WTC11 (cell line): ENCODE data around the gene SMOC1. TPM values are rescaled to one million over a fixed set of nuclear protein-coding genes. Genes with fewer than 3 reads are reported as not detected.

Source experiments
- ATAC-seq: fragments of 200-7000 bp; cut with Tn5 transposase; 2 replicates; pipeline ENCODE4 v1.10.0; 2021; ENCODE audit warnings: mild to moderate bottlenecking, moderate library complexity
- CTCF ChIA-PET: fragments of 300-600 bp; sonication (Branson Sonifier 250); formaldehyde crosslinking; loops from one replicate; lab custom pipeline; 2021; ENCODE audit warnings: antibody characterized with exemption; lab: Charles Lee
- POLR2A ChIA-PET: fragments of 350-600 bp; sonication (Branson Sonifier 250); formaldehyde crosslinking; loops from one replicate; lab custom pipeline; 2021; ENCODE audit warnings: antibody characterized with exemption; lab: Charles Lee
- DNase-seq: peaks from one replicate; pipeline ENCODE4 v3.0.0; 2021; ENCODE audit warnings: low spot score
- H3K27ac Mint-ChIP-seq: 2 replicates; pipeline ENCODE4 v1.8.0; 2021; ENCODE audit warnings: mixed read lengths
- H3K27me3 Mint-ChIP-seq: 2 replicates; pipeline ENCODE4 v1.8.0; 2021; ENCODE audit warnings: low read depth, mild to moderate bottlenecking, moderate library complexity, mixed read lengths
- H3K36me3 Mint-ChIP-seq: 2 replicates; pipeline ENCODE4 v1.8.0; 2021; ENCODE audit warnings: mixed read lengths
- H3K4me1 Mint-ChIP-seq: 2 replicates; pipeline ENCODE4 v1.8.0; 2022; ENCODE audit warnings: mixed read lengths
- H3K4me3 Mint-ChIP-seq: 2 replicates; pipeline ENCODE4 v1.8.0; 2021; ENCODE audit warnings: mild to moderate bottlenecking, moderate library complexity, mixed read lengths
- H3K9me3 Mint-ChIP-seq: 2 replicates; pipeline ENCODE4 v1.8.0; 2021; ENCODE audit warnings: mixed read lengths
- ATF1 ChIP-seq: sonication (generic); formaldehyde crosslinking; IDR thresholded peaks from 2 replicates; pipeline ENCODE4 v1.8.1; 2023; ENCODE audit warnings: mild to moderate bottlenecking, moderate library complexity, missing genetic modification reagents
- ELF4 ChIP-seq: sonication (generic); formaldehyde crosslinking; IDR thresholded peaks from 2 replicates; pipeline ENCODE4 v1.8.1; 2022; ENCODE audit warnings: low read depth, mild to moderate bottlenecking, moderate library complexity, missing genetic modification reagents
- ESRRA ChIP-seq: sonication (generic); formaldehyde crosslinking; IDR thresholded peaks from 2 replicates; pipeline ENCODE4 v1.8.1; 2022; ENCODE audit warnings: mild to moderate bottlenecking, missing genetic modification reagents, borderline replicate concordance
- FOXJ3 ChIP-seq: sonication (generic); formaldehyde crosslinking; IDR thresholded peaks from 2 replicates; pipeline ENCODE4 v1.9.0; 2021; ENCODE audit warnings: missing genetic modification reagents, mild to moderate bottlenecking, borderline replicate concordance
- GABPB1 ChIP-seq: sonication (generic); formaldehyde crosslinking; IDR thresholded peaks from 2 replicates; pipeline ENCODE4 v1.8.1; 2023; ENCODE audit warnings: mild to moderate bottlenecking, missing genetic modification reagents
- OVOL2 ChIP-seq: fragments of 250-450 bp; sonication (Bioruptor Pico); IDR thresholded peaks from 2 replicates; pipeline ENCODE4 v1.9.0; 2021; ENCODE audit warnings: mild to moderate bottlenecking, borderline replicate concordance
- RELA ChIP-seq: sonication (generic); formaldehyde crosslinking; IDR thresholded peaks from 2 replicates; pipeline ENCODE4 v1.8.1; 2022; ENCODE audit warnings: missing genetic modification reagents, mild to moderate bottlenecking, borderline replicate concordance
- SOX15 ChIP-seq: fragments of 250-450 bp; sonication (Bioruptor Pico); IDR thresholded peaks from 2 replicates; pipeline ENCODE4 v1.9.0; 2021; ENCODE audit warnings: mild to moderate bottlenecking
- SP1 ChIP-seq: sonication (generic); formaldehyde crosslinking; conservative IDR thresholded peaks from 2 replicates; pipeline ENCODE4 v1.8.1; 2022; ENCODE audit warnings: missing genetic modification reagents
- ZNF138 ChIP-seq: sonication (generic); formaldehyde crosslinking; conservative IDR thresholded peaks from 2 replicates; pipeline ENCODE4 v1.8.1; 2022; ENCODE audit warnings: mild to moderate bottlenecking, moderate library complexity, missing genetic modification reagents
- ZNF219 ChIP-seq: sonication (generic); formaldehyde crosslinking; IDR thresholded peaks from 2 replicates; pipeline ENCODE4 v1.8.0; 2023; ENCODE audit warnings: missing genetic modification reagents, mild to moderate bottlenecking, borderline replicate concordance
- total RNA-seq: library from RNA; stranded (reverse); gene quantifications from 3 replicates; pipeline ENCODE4 v1.2.3, GENCODE V29; 2021
- TF ChIP-seq, protein P1 (sequence below): sonication (generic); formaldehyde crosslinking; IDR thresholded peaks from 2 replicates; pipeline ENCODE4 v1.8.1; 2022; ENCODE audit warnings: missing genetic modification reagents, borderline replicate concordance
- TF ChIP-seq, protein P2 (sequence below): sonication (generic); formaldehyde crosslinking; IDR thresholded peaks from 2 replicates; pipeline ENCODE4 v1.8.1; 2022; ENCODE audit warnings: low read depth, mild to moderate bottlenecking, moderate library complexity, missing genetic modification reagents, borderline replicate concordance
- TF ChIP-seq, protein P3 (sequence below): fragments of 250-450 bp; sonication (Bioruptor Pico); IDR thresholded peaks from 2 replicates; pipeline ENCODE4 v1.9.0; 2021; ENCODE audit warnings: mild to moderate bottlenecking, borderline replicate concordance

SMOC1 gene
- total RNA-seq, 1 experiment from 2014 or later = 1.1 TPM

DNA sequence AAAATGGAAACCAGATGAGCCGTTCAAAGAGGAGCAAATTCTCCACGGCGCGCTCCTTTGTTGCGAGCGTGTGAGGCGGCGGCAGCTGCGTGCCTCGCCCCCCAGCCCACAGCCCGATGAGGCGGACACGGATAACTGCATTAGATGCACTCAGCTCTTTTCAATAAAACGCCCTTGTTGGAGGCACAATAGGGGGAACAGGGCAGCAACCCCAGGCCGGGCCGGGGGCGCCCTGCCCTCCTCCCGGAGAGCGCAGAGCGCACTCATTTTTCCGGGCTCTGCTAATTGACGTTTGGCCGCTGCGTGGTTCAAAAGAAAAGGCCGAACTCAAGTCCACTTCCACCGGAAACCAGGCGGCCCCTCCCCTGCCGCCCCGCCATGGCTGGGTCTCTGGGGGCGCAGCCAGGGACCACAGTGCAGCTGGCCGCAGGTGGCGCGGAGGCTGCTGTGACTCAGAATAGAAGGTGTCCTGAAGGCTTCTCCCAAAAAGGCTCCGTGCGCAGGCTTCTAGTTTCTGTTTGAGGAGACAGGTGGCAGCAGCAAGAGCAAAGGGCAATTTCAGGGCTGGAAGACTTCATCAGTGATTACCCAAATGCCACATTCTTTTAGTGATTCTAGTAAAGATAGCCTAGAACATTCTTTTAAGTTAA lies 29.0 kb upstream of the SMOC1 start:
- peaks cover 4% of the 10 kb centered on the region for H3K4me1 Mint-ChIP-seq
- no peak for TF ChIP-seq RELA (CRISPR knock-in tag)
- TF ChIP-seq ZNF219 (CRISPR knock-in tag) = no peak
- TF ChIP-seq, protein P1, sequence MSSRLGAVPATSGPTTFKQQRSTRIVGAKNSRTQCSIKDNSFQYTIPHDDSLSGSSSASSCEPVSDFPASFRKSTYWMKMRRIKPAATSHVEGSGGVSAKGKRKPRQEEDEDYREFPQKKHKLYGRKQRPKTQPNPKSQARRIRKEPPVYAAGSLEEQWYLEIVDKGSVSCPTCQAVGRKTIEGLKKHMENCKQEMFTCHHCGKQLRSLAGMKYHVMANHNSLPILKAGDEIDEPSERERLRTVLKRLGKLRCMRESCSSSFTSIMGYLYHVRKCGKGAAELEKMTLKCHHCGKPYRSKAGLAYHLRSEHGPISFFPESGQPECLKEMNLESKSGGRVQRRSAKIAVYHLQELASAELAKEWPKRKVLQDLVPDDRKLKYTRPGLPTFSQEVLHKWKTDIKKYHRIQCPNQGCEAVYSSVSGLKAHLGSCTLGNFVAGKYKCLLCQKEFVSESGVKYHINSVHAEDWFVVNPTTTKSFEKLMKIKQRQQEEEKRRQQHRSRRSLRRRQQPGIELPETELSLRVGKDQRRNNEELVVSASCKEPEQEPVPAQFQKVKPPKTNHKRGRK (CRISPR knock-in tag) = no peak
- TF ChIP-seq ZNF138 = no peak
- TF ChIP-seq ATF1 (CRISPR knock-in tag) = no peak
- no peak for TF ChIP-seq SOX15 (CRISPR knock-in tag)
- TF ChIP-seq GABPB1 (CRISPR knock-in tag) = 0 out of 2 replicates have a peak, but pooled peaks have one; percentile 41
- TF ChIP-seq ESRRA (CRISPR knock-in tag) = no peak
- TF ChIP-seq, protein P2, sequence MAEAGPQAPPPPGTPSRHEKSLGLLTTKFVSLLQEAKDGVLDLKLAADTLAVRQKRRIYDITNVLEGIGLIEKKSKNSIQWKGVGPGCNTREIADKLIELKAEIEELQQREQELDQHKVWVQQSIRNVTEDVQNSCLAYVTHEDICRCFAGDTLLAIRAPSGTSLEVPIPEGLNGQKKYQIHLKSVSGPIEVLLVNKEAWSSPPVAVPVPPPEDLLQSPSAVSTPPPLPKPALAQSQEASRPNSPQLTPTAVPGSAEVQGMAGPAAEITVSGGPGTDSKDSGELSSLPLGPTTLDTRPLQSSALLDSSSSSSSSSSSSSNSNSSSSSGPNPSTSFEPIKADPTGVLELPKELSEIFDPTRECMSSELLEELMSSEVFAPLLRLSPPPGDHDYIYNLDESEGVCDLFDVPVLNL (CRISPR knock-in tag) = no peak
- no peak for DNase-seq
- ATAC-seq = no peak
- H3K27ac Mint-ChIP-seq = no peak overlapping the region
- no peaks in the 10 kb centered on the region; the same call in 1 of the 2 replicates for H3K27me3 Mint-ChIP-seq
- no peaks in the 10 kb centered on the region for H3K36me3 Mint-ChIP-seq
- H3K4me3 Mint-ChIP-seq = no peak overlapping the region
- H3K9me3 Mint-ChIP-seq = no peaks in the 10 kb centered on the region
- ChIA-PET CTCF (interaction anchor here (1.0 kb wide), 1 partner anchor 178 kb away, joined by 3 read pairs; no protein-coding TSS in a partner anchor), POLR2A (no interaction called here)

DNA sequence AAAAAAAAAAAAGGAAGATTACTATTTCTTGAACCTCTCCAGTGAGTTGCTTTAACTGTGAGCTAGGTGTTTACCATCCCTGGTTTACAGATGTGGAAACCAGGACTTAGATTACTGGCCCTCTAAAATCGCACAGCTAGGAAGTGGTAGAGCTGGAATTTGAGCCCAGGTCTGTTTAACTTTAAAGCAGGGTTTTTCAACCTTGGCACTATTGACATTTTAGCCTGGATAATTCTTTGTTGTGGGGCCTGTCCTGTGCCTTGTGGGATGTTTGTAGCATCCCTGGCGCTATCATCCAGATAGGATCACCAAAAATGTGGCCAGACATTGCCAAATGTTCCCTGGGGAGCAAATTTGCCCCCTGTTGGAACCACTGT lies 28.5 kb upstream of the SMOC1 start:
- H3K4me1 Mint-ChIP-seq = peaks cover 4% of the 10 kb centered on the region
- H3K4me3 Mint-ChIP-seq = no peak overlapping the region
- H3K36me3 Mint-ChIP-seq = no peaks in the 10 kb centered on the region
- POLR2A ChIA-PET = no interaction called here
- no peak for DNase-seq
- no peaks in the 10 kb centered on the region; the same call in 1 of the 2 replicates for H3K27me3 Mint-ChIP-seq
- H3K27ac Mint-ChIP-seq = no peak overlapping the region
- TF ChIP-seq FOXJ3 (CRISPR knock-in tag) (no peak), SP1 (CRISPR knock-in tag) (no peak), OVOL2 (CRISPR knock-in tag) (no peak), ELF4 (CRISPR knock-in tag) (no peak)
- TF ChIP-seq, protein P3, sequence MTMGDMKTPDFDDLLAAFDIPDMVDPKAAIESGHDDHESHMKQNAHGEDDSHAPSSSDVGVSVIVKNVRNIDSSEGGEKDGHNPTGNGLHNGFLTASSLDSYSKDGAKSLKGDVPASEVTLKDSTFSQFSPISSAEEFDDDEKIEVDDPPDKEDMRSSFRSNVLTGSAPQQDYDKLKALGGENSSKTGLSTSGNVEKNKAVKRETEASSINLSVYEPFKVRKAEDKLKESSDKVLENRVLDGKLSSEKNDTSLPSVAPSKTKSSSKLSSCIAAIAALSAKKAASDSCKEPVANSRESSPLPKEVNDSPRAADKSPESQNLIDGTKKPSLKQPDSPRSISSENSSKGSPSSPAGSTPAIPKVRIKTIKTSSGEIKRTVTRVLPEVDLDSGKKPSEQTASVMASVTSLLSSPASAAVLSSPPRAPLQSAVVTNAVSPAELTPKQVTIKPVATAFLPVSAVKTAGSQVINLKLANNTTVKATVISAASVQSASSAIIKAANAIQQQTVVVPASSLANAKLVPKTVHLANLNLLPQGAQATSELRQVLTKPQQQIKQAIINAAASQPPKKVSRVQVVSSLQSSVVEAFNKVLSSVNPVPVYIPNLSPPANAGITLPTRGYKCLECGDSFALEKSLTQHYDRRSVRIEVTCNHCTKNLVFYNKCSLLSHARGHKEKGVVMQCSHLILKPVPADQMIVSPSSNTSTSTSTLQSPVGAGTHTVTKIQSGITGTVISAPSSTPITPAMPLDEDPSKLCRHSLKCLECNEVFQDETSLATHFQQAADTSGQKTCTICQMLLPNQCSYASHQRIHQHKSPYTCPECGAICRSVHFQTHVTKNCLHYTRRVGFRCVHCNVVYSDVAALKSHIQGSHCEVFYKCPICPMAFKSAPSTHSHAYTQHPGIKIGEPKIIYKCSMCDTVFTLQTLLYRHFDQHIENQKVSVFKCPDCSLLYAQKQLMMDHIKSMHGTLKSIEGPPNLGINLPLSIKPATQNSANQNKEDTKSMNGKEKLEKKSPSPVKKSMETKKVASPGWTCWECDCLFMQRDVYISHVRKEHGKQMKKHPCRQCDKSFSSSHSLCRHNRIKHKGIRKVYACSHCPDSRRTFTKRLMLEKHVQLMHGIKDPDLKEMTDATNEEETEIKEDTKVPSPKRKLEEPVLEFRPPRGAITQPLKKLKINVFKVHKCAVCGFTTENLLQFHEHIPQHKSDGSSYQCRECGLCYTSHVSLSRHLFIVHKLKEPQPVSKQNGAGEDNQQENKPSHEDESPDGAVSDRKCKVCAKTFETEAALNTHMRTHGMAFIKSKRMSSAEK (CRISPR knock-in tag) = no peak
- TF ChIP-seq, all 79 proteins: peak for 0
- no peak for ATAC-seq
- CTCF ChIA-PET = interaction anchor here (1.0 kb wide), 1 partner anchor 177 kb away, joined by 3 read pairs; no protein-coding TSS in a partner anchor
- H3K9me3 Mint-ChIP-seq = no peaks in the 10 kb centered on the region
